Measurements from ENCODE around the gene MARCHF3.
"Not testable (repeated sequence)": the region's sequence is repeated elsewhere in the genome, so short reads cannot be mapped to it uniquely, and the experiment has no call there.

GRCh38 chr5:127016722-127017121 lies 13.6 kb downstream of the MARCHF3 start:
- not testable (repeated sequence) for TF ChIP-seq CTCF, POLR2A (IDR thresholded peaks at IDR 0.05)
